Loucy (cell line): ENCODE measurements around the gene CPXM2.

Experiments
- H2AFZ ChIP-seq: fragments of 200-600 bp; sonication (generic); 2 replicates; pipeline ENCODE4 v1.6.0; 2016; ENCODE audit warnings: antibody characterized with exemption, mild to moderate bottlenecking, low read length, moderate library complexity
- H3F3A ChIP-seq: fragments of 200-600 bp; 2 replicates; pipeline ENCODE4 v1.6.0; 2016; ENCODE audit warnings: antibody characterized with exemption, low read depth, mild to moderate bottlenecking
- H3K27me3 ChIP-seq: fragments of 200-600 bp; sonication (generic); 2 replicates; pipeline ENCODE4 v1.6.1; 2014; ENCODE audit warnings: low read length, mild to moderate bottlenecking; ENCODE audit not compliant: insufficient read depth, poor library complexity, severe bottlenecking
- H3K36me3 ChIP-seq: fragments of 200-600 bp; sonication (generic); 2 replicates; pipeline ENCODE4 v1.6.1; 2016; ENCODE audit warnings: low read length; ENCODE audit not compliant: insufficient read depth
- H3K4me1 ChIP-seq: fragments of 200-600 bp; sonication (generic); 2 replicates; pipeline ENCODE4 v1.5.1; 2014; ENCODE audit warnings: low read length, mild to moderate bottlenecking; ENCODE audit not compliant: insufficient read depth, poor library complexity, severe bottlenecking
- H3K4me2 ChIP-seq: fragments of 200-600 bp; sonication (generic); 2 replicates; pipeline ENCODE4 v1.6.0; 2014; ENCODE audit warnings: antibody characterized with exemption, low read length, low read depth, mild to moderate bottlenecking; ENCODE audit not compliant: poor library complexity, severe bottlenecking
- H3K4me3 ChIP-seq: fragments of 200-600 bp; sonication (generic); 2 replicates; pipeline ENCODE4 v1.5.1; 2014; ENCODE audit warnings: low read length, mild to moderate bottlenecking, mixed read lengths; ENCODE audit not compliant: poor library complexity, severe bottlenecking
- H3K79me2 ChIP-seq: fragments of 200-600 bp; sonication (generic); 2 replicates; pipeline ENCODE4 v1.6.1; 2014; ENCODE audit warnings: low read length; ENCODE audit not compliant: insufficient read depth
- H3K9ac ChIP-seq: fragments of 200-600 bp; sonication (generic); 2 replicates; pipeline ENCODE4 v1.6.0; 2014; ENCODE audit warnings: mild to moderate bottlenecking, low read depth, low read length, moderate library complexity; ENCODE audit not compliant: poor library complexity, severe bottlenecking
- H3K9me2 ChIP-seq: fragments of 200-600 bp; sonication (generic); replicated peaks from 2 replicates; pipeline ENCODE4 v1.6.1; 2016; ENCODE audit warnings: low read depth, low read length, mixed read lengths
- H3K9me3 ChIP-seq: fragments of 200-600 bp; sonication (generic); 2 replicates; pipeline ENCODE4 v1.6.1; 2014; ENCODE audit warnings: mild to moderate bottlenecking, antibody characterized with exemption, low read length, low read depth; ENCODE audit not compliant: insufficient read depth
- H4K20me1 ChIP-seq: fragments of 200-600 bp; sonication (generic); 2 replicates; pipeline ENCODE4 v1.6.0; 2014; ENCODE audit warnings: antibody characterized with exemption, low read length, mild to moderate bottlenecking; ENCODE audit not compliant: insufficient read depth, poor library complexity, severe bottlenecking
- CTCF ChIP-seq: fragments of 200-600 bp; sonication (generic); conservative IDR thresholded peaks from 2 replicates; pipeline ENCODE4 v1.5.1; 2014; ENCODE audit warnings: mild to moderate bottlenecking, antibody characterized with exemption, low read length
- EZH2phosphoT487 ChIP-seq: fragments of 200-600 bp; IDR thresholded peaks from 2 replicates; pipeline ENCODE4 v1.6.1; 2018; ENCODE audit warnings: antibody characterized with exemption, mild to moderate bottlenecking, moderate library complexity, borderline replicate concordance

CPXM2 gene

GRCh38 chr10:123869020-123869414 is 22.6 kb downstream of the CPXM2 start:
- Histone ChIP-seq H3K9me2 (no peaks in the 10 kb centered on the region), H3K4me1 (no peaks in the 10 kb centered on the region), H2AFZ (no peak overlapping the region), H3K79me2 (no peaks in the 10 kb centered on the region), H3F3A (no peaks in the 10 kb centered on the region), H3K4me3 (no peak overlapping the region), H3K4me2 (no peak overlapping the region), H3K9ac (no peak overlapping the region), H3K36me3 (no peaks in the 10 kb centered on the region), H3K9me3 (peaks cover 5% of the 10 kb centered on the region; the same call in 1 of the 2 replicates), H4K20me1 (no peaks in the 10 kb centered on the region), H3K27me3 (no peaks in the 10 kb centered on the region)
- no peak for TF ChIP-seq CTCF
- TF ChIP-seq EZH2phosphoT487: no peak

GRCh38 chr10:123868038-123869019 is 23.3 kb downstream of the CPXM2 start:
- Histone ChIP-seq H3K4me2 (no peak overlapping the region), H3K4me1 (no peaks in the 10 kb centered on the region), H3K4me3 (no peak overlapping the region), H4K20me1 (no peaks in the 10 kb centered on the region), H3F3A (no peaks in the 10 kb centered on the region), H3K9me2 (no peaks in the 10 kb centered on the region), H3K9ac (no peak overlapping the region), H3K79me2 (no peaks in the 10 kb centered on the region), H3K27me3 (no peaks in the 10 kb centered on the region), H3K36me3 (no peaks in the 10 kb centered on the region), H2AFZ (no peak overlapping the region), H3K9me3 (peaks cover 8% of the 10 kb centered on the region; the same call in 1 of the 2 replicates)
- no peak for TF ChIP-seq CTCF
- TF ChIP-seq EZH2phosphoT487: no peak

GRCh38 chr10:123865880-123866279 is 25.7 kb downstream of the CPXM2 start:
- no peak overlapping the region for H3K9ac ChIP-seq
- H3K4me1 ChIP-seq: no peaks in the 10 kb centered on the region
- no peaks in the 10 kb centered on the region for H4K20me1 ChIP-seq
- H3K4me3 ChIP-seq: no peak overlapping the region
- no peaks in the 10 kb centered on the region for H3F3A ChIP-seq
- no peaks in the 10 kb centered on the region for H3K9me2 ChIP-seq
- H3K79me2 ChIP-seq: no peaks in the 10 kb centered on the region
- no peak overlapping the region for H3K4me2 ChIP-seq
- H3K9me3 ChIP-seq: peaks cover 8% of the 10 kb centered on the region; the same call in 1 of the 2 replicates
- H3K36me3 ChIP-seq: no peaks in the 10 kb centered on the region
- TF ChIP-seq CTCF: no peak
- TF ChIP-seq EZH2phosphoT487: no peak
- no peak overlapping the region for H2AFZ ChIP-seq
- H3K27me3 ChIP-seq: no peaks in the 10 kb centered on the region
